ENCODE measurements around the gene UPF1.
"Not testable (repeated sequence)": the region's sequence is repeated elsewhere in the genome, so short reads cannot be mapped to it uniquely, and the experiment has no call there.

DNA sequence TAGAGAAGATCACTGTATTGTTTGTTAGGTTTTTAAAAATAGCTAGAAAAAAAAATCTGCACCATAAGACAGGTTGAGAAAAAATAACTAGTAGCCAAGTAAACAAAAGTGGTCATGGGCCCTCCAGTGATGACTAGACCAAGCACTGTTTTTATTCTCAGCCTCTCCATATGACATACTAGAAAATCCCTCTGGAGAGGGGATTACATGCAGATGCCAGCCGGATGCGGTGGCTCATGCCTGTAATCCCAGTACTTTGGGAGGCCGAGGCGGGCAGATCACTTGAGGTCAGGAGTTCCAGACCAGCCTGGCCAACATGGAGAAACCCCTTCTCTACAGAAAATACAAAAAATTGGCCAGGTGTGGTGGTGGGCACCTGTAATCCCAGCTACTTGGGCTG, 15.1 kb upstream of the UPF1 start:
- TF ChIP-seq, protein P1, sequence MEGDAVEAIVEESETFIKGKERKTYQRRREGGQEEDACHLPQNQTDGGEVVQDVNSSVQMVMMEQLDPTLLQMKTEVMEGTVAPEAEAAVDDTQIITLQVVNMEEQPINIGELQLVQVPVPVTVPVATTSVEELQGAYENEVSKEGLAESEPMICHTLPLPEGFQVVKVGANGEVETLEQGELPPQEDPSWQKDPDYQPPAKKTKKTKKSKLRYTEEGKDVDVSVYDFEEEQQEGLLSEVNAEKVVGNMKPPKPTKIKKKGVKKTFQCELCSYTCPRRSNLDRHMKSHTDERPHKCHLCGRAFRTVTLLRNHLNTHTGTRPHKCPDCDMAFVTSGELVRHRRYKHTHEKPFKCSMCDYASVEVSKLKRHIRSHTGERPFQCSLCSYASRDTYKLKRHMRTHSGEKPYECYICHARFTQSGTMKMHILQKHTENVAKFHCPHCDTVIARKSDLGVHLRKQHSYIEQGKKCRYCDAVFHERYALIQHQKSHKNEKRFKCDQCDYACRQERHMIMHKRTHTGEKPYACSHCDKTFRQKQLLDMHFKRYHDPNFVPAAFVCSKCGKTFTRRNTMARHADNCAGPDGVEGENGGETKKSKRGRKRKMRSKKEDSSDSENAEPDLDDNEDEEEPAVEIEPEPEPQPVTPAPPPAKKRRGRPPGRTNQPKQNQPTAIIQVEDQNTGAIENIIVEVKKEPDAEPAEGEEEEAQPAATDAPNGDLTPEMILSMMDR (IDR thresholded peaks at IDR 0.05; ENCODE audit: low read length): not testable (repeated sequence)
- TF ChIP-seq EZH2 (optimal IDR thresholded peaks at IDR 0.05; ENCODE audit: low read depth, low read length): not testable (repeated sequence)
